ENCODE data around the gene EDC3. TPM values are rescaled to one million over a fixed set of nuclear protein-coding genes. Genes with fewer than 3 reads are reported as not detected.

Gene EDC3
- total RNA-seq, 2 experiments from 2014 or later: 41.9 to 44.1 TPM

GRCh38 chr15:74653426-74654102 is 42.3 kb downstream of the EDC3 start:
- Mint-ChIP-seq H3K9me3 (no peaks in the 10 kb centered on the region), H3K4me3 (no peak overlapping the region), H3K27ac (no peak overlapping the region), H3K27me3 (no peaks in the 10 kb centered on the region), H3K36me3 (ENCODE audit: low read depth) (peaks cover 2% of the 10 kb centered on the region), H3K4me1 (ENCODE audit: low read depth) (peaks cover 14% of the 10 kb centered on the region)
- POLR2A ChIA-PET: interaction anchor here (1.1 to 1.3 kb wide), 2 partner anchors 10 to 43 kb away, joined by 3 to 5 read pairs; partner anchors contain the start of gene EDC3
- intact Hi-C loops (cut with micrococcal nuclease): no loop called here
- CTCF ChIA-PET: interaction anchor here (1.2 to 2.4 kb wide), 3 partner anchors 19 to 116 kb away, joined by 4 to 16 read pairs (median 7); no protein-coding TSS in a partner anchor
- ATAC-seq (no peak), DNase-seq (no peak)
- TF ChIP-seq CTCF (IDR thresholded peaks at IDR 0.05): no peak

GRCh38 chr15:74651242-74651741 is 44.5 kb downstream of the EDC3 start:
- Mint-ChIP-seq H3K27ac (no peak overlapping the region), H3K4me3 (no peak overlapping the region), H3K27me3 (no peaks in the 10 kb centered on the region), H3K9me3 (no peaks in the 10 kb centered on the region), H3K4me1 (ENCODE audit: low read depth) (peaks cover 7% of the 10 kb centered on the region), H3K36me3 (ENCODE audit: low read depth) (peaks cover 2% of the 10 kb centered on the region)
- intact Hi-C loops (cut with micrococcal nuclease): no loop called here
- ChIA-PET POLR2A (interaction anchor here (0.9 to 1.2 kb wide), 2 partner anchors 8 to 24 kb away, joined by 3 to 4 read pairs; no protein-coding TSS in a partner anchor), CTCF (interaction anchor here (0.7 to 1.4 kb wide), 6 partner anchors 11 to 121 kb away, joined by 3 to 5 read pairs (median 4); no protein-coding TSS in a partner anchor)
- no peak for TF ChIP-seq CTCF (IDR thresholded peaks at IDR 0.05)
- ATAC-seq: no peak
- DNase-seq: no peak

GRCh38 chr15:74648051-74648842 is 47.6 kb downstream of the EDC3 start:
- DNase-seq (no peak), ATAC-seq (no peak)
- no peaks in the 10 kb centered on the region for H3K4me1 Mint-ChIP-seq (ENCODE audit: low read depth)
- H3K27ac Mint-ChIP-seq: no peak overlapping the region
- no peak for TF ChIP-seq CTCF (IDR thresholded peaks at IDR 0.05)
- H3K36me3 Mint-ChIP-seq (ENCODE audit: low read depth): no peaks in the 10 kb centered on the region
- no peak overlapping the region for H3K4me3 Mint-ChIP-seq
- CTCF ChIA-PET: interaction anchor here (1.3 to 2.8 kb wide), 5 partner anchors 13 to 123 kb away, joined by 3 to 12 read pairs (median 5); no protein-coding TSS in a partner anchor
- POLR2A ChIA-PET: interaction anchor here (0.6 to 1.0 kb wide), 2 partner anchors 15 to 16 kb away, joined by 3 read pairs; no protein-coding TSS in a partner anchor
- intact Hi-C loops (cut with micrococcal nuclease): no loop called here
- no peaks in the 10 kb centered on the region for H3K27me3 Mint-ChIP-seq
- no peaks in the 10 kb centered on the region for H3K9me3 Mint-ChIP-seq

- Mint-ChIP-seq H3K4me3 (no peak overlapping the region), H3K4me1 (ENCODE audit: low read depth) (peaks cover 14% of the 10 kb centered on the region), H3K9me3 (no peaks in the 10 kb centered on the region), H3K27ac (no peak overlapping the region), H3K36me3 (ENCODE audit: low read depth) (no peaks in the 10 kb centered on the region), H3K27me3 (no peaks in the 10 kb centered on the region)
- intact Hi-C loops (cut with micrococcal nuclease): no loop called here
- POLR2A ChIA-PET: interaction anchor here (1.3 kb wide), 1 partner anchor 14 kb away, joined by 4 read pairs; no protein-coding TSS in a partner anchor
- ATAC-seq: no peak
- CTCF ChIA-PET: interaction anchor here (0.8 to 4.6 kb wide), 4 partner anchors 10 to 122 kb away, joined by 3 to 24 read pairs (median 8); no protein-coding TSS in a partner anchor
- DNase-seq: no peak
- TF ChIP-seq CTCF (IDR thresholded peaks at IDR 0.05): no peak
Observed at GRCh38 chr15:74646480-74646879, 49.3 kb downstream of the EDC3 start.
